Keratinocyte (primary cell): ENCODE data around the gene OR52R1.

Experiments used
- EZH2 ChIP-seq: IDR thresholded peaks from one replicate; pipeline ENCODE4 v1.6.1; 2012; ENCODE audit warnings: inconsistent platforms, mild to moderate bottlenecking, low read length, moderate library complexity
- TF ChIP-seq, protein P1 (sequence below), 3 experiments: IDR thresholded peaks in 1 of 3; conservative IDR thresholded peaks in 1 of 3; optimal IDR thresholded peaks in 1 of 3; 2 replicates in 2 of 3; 3 replicates in 1 of 3; pipeline versions ENCODE3 to v1.5.1; 2011; ENCODE audit warnings: low read length in 3 of 3, mild to moderate bottlenecking in 3 of 3, moderate library complexity in 2 of 3, control low read depth in 1 of 3, inconsistent platforms in 1 of 3; ENCODE audit not compliant: insufficient read depth in 2 of 3; ENCODE audit errors: extremely low read depth in 1 of 3

DNA sequence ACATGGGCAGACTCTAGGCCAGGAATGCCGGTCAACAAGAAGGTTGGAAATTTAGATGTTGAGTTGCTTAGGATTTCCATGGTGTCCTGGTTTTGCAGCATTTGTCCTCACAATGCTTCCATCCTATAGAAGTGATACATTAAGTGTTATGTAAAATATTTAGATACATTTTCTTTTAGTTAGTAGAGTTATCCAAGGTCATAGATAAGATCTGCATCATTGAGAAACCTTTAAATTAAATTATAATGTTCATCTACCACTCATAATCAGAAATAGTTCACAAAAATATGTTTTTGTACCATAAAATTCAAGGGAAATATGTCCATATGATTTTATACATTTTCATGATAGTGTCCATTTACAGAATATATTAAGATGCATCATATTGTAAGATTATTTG, 34.3 kb downstream of the OR52R1 start, which contains the start of gene OR51F1:
- TF ChIP-seq, protein P1, sequence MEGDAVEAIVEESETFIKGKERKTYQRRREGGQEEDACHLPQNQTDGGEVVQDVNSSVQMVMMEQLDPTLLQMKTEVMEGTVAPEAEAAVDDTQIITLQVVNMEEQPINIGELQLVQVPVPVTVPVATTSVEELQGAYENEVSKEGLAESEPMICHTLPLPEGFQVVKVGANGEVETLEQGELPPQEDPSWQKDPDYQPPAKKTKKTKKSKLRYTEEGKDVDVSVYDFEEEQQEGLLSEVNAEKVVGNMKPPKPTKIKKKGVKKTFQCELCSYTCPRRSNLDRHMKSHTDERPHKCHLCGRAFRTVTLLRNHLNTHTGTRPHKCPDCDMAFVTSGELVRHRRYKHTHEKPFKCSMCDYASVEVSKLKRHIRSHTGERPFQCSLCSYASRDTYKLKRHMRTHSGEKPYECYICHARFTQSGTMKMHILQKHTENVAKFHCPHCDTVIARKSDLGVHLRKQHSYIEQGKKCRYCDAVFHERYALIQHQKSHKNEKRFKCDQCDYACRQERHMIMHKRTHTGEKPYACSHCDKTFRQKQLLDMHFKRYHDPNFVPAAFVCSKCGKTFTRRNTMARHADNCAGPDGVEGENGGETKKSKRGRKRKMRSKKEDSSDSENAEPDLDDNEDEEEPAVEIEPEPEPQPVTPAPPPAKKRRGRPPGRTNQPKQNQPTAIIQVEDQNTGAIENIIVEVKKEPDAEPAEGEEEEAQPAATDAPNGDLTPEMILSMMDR (optimal IDR thresholded peaks at IDR 0.05 in 1 of 3, IDR thresholded peaks at IDR 0.05 in 1 of 3, conservative IDR thresholded peaks at IDR 0.05 in 1 of 3; ENCODE audit: extremely low read depth in 1 of 3, insufficient read depth in 2 of 3, low read length in 3 of 3) = no peak
- no peak for TF ChIP-seq EZH2
